Stimulated activated CD4-positive, alpha-beta T cell treated with anti-CD3 and anti-CD28 coated beads, Interleukin-15, amount 100 ng/mL, for 24 hours (primary cell): Measurements from ENCODE around the gene DENND6A.
"Not testable (repeated sequence)": the region's sequence is repeated elsewhere in the genome, so short reads cannot be mapped to it uniquely, and the experiment has no call there.

Experiments used
- DNase-seq: peaks from one replicate; pipeline ENCODE4 v3.0.0-alpha.2; 2020

The DENND6A gene

GRCh38 chr3:57691411-57692132, 1.3 kb downstream of the DENND6A start:
- DNase-seq: peak; percentile 24

DNA sequence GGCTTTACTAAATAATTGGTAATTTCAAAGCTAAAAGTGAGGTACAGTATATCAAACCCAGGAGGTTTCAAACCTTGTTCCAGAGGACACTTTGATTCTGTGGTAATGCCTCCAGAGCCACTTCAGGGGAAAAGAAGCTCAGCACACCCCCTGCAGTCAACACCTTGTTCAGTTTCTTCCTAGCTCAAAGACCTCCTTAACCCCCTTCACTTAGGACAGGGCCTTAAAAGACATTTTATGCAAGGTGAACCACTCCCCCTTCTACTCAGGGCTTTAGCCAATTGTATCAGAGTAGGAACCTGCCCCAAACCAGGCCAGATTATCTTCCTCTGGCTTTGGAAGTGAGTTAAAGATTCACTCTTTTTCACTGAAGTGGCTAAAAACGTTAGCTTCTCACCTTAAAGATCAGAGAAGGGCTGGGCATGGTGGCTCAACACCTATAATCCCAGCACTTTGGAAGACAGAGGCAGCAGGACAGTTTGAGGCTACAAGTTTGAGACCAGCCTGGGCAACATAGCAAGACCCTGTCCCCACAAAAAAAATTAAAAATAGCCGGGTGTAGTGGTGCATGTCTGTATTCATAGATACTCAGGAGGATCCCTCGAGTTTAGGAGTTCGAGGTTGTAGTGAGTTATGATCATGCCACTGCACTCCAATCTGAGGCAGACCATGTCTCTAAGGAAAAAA, 3.4 kb downstream of the DENND6A start:
- no peak for DNase-seq

DNA sequence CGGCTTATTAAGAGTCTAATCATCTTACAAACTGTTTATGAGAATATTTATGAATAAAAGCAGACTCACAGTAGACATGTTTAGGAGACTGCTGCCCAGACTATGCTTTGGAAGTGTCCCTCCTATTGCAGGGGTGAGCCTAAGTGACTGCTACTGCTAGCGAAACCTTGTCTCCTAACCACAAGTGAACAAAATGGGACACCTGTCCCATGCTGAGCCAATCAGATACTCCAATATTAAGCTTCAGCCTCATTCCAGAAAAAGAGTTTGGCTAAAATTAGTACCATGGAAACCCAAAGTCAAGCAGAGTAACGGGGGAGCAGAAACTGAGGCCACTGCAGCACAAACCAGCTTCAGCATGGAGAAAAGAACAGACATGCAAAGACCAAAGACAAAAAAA, 4.6 kb downstream of the DENND6A start:
- DNase-seq: no peak

DNA sequence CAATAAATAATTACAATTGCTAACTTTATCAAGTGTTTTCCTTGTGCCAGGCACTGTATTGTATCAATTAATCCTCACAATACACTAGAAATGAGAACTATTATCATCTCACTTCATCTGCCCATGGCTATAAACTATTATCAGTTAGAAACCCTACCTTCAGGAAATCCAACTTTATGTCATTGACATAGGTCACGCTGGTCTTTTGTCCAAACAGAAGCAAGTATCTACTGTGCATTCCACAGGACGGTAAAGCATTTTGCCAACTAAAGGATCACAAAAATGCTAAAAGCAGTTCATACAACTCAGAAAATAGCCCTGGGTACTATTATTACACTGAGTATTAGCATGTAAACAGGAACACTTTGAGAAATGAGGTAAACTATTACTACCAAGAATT, 9.6 kb downstream of the DENND6A start:
- DNase-seq: no peak

DNA sequence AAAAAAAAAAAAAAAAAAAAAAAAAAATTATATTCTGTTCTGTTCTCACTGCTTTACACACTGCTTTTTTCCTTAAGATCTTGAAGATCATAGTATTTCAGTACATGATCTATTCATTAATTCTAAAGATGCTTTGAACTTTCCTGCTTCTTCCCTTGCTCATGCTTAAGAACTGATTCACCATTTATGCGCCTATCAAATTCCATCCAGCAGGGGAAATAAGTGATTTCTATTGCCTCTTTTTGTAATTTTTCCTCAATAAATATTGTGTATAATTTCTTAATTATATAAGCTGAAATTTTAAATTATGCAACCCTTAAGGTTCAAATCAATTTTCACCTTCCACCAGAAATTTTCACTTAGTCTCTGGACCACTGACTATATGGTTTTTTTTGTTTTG, 10.6 kb downstream of the DENND6A start:
- DNase-seq: no peak

DNA sequence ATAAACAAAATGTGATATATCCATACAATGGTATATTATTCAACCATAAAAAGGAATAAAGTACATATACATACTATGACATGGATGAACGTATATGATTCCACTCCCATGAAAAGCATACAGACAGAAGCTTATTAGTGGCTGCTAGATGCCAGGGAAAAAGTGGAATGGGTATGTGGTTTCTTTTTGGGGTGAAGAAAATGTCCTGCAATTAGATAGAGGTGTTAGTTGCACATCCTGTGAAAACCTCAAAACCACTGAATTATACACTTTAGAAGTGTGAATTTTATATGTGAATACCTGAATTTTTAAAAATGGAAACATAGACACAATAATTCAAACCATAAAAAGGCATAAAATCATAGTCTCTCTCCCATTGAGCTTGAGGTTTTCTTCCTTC, 11.2 kb downstream of the DENND6A start:
- no peak for DNase-seq

GRCh38 chr3:57680046-57680445, 12.8 kb downstream of the DENND6A start:
- no peak for DNase-seq

- DNase-seq: no peak
These were observed 17.3 kb downstream of the DENND6A start for GRCh38 chr3:57675530-57675929.

- no peak for DNase-seq
These were observed 19.7 kb downstream of the DENND6A start for GRCh38 chr3:57673156-57673555.

- no peak for DNase-seq
These were observed 22.3 kb downstream of the DENND6A start for GRCh38 chr3:57670543-57670942.

- DNase-seq: no peak
These were observed 31.5 kb downstream of the DENND6A start for GRCh38 chr3:57661404-57661803.

DNA sequence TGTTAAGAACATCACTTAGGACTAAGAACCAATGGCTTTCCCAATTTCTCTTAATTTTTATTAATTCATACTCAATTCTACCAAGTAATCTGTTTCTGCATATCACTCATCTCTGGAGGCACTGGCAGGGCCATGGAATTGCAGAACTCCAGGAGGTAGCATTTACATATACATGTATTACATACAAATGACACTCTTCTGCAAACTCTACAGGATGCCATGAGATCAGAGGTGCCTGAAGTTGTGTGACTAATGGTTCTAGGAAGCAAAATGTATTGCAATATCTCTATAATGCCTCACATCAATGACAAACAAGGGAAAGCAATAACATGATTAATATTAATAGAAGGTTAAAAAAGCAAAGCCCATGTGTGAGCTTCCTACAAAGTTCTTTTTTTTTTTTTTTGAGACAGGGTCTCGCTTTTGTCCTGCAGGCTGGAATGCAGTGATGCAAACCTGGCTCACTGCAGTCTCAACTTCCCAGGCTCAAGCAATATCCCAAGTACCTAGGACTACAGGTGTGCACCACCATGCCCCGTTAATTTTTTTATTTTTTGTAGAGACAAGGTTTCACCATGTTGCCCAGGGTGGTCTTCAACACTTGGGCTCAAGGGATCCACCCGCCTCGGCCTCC, 33.0 kb downstream of the DENND6A start:
- DNase-seq: no peak

- DNase-seq: no peak
These were observed 33.7 kb downstream of the DENND6A start for GRCh38 chr3:57659004-57659673.

GRCh38 chr3:57658536-57658935, 34.3 kb downstream of the DENND6A start:
- DNase-seq: no peak

DNA sequence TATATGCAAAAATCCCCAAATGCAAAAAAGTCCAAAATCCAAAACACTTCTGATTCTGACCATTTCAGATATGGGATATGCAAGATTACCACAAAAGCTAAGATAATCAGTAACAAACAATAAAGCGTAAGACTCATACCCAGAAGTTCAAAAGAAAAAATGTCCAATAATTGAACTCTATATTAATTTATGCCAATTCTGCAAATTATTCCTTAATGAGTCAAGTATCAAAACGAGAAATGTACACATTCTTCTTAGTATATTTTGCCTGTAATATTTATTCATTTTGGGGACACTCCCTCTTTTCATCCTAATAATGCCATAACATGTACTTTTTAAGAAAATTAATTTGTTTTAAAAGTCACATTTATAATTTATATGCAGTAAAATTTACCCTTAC, 37.1 kb downstream of the DENND6A start:
- no peak for DNase-seq

DNA sequence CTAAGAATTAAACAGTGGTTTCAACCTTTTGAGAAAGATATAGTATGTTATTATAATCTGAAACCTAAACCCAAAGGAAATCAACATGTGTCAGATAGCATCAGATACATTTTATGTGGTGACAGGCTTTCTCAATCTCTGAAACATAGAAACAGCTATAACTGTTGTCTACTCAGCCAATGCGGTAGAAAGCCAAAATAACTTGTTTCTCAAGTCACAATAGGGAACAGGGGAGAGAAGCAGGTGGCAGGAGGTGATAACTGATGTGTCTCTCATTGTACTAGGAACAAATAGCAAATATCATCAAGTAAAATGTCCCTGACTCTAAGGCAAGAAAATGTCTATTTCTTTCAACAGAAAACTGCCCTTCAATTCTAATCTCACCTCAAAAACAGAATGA, 38.6 kb downstream of the DENND6A start:
- DNase-seq: no peak

GRCh38 chr3:57652203-57652602, 40.7 kb downstream of the DENND6A start:
- no peak for DNase-seq

- no peak for DNase-seq
These were observed 45.5 kb downstream of the DENND6A start for GRCh38 chr3:57647292-57647940.

DNA sequence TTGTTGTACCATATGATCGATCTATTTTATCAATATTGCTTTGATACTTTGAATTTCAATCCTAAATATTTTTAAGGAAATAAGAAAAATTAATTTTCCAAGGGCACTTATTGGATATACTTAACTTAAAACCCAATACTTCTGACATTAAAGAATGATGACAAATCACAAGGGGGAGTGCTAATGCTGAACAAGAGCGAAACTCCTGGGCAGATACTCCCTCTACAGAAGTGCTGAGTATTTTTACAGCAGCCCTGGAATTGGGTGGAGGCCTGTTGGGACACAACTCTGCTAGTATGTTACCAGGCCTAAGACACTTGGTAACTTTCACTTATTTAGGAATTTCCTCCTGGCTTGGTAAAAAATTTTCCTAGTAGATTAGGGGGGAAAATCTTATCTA, 46.2 kb downstream of the DENND6A start:
- DNase-seq: no peak

- no peak for DNase-seq
These were observed 48.1 kb downstream of the DENND6A start for GRCh38 chr3:57644740-57645139.

GRCh38 chr3:57637391-57637790, 55.5 kb downstream of the DENND6A start:
- no peak for DNase-seq

DNA sequence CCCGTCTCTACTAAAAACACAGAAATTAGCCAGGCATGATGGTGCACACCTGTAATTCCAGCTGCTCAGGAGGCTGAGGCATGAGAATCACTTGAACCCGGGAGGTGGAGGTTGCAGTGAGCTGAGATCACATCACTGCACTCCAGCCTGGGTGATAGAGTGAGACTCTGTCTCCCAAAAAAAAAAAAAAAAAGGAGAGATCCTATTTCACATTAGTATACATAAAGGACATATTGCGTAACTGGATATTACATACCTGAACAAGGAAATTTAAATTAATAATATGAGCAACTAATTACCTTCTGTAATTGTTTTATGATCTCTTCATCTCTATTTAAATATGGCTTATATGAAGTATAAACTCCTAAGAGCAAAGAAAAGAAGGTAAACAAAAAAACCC, 58.6 kb downstream of the DENND6A start:
- DNase-seq: not testable (repeated sequence)

DNA sequence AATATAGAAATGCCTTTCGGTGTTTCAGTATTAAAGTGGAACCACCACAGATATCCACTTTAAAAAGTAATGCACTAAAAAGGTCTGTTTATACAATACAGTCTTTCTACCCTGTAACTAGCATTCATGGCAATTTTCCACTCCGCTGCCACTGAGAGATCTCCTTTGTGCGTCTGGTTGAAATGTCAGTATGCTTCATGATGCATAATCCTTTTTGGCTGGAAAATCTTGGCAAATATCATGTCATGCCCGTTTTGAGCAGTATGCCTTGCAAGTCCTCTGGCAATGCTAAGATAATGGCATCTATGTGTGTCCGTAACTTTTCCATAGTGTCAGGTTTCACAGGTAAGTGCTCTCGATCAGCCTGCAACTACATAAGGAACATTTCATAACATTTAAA, 64.9 kb downstream of the DENND6A start:
- DNase-seq: no peak
